Heart left ventricle (tissue), 13 donors: ENCODE data around the gene EHMT1.

Experiments
- CTCF ChIP-seq, 12 donors: fragments of 200-600 bp; sonication (generic) in 4 of 12; IDR thresholded peaks; one replicate each; pipeline versions ENCODE4 v1.5.0 to v1.8.0; 2018 to 2022; ENCODE audit warnings: antibody characterized with exemption in 12 of 12, mild to moderate bottlenecking in 5 of 12
- POLR2A ChIP-seq, 2 donors: fragments of 450-650 bp; IDR thresholded peaks; one replicate each; pipeline ENCODE4 v1.6.1; 2017; ENCODE audit warnings: antibody characterized with exemption in 2 of 2, mild to moderate bottlenecking in 2 of 2, moderate library complexity in 2 of 2
- donor health status: ischemic (EF 13 %, LVEDD 7.1; RV severe dilation, severe dysfunction).
- donor health status: DM: no; HTN: yes; CAD: no.
- donor health status: DM: no; HTN: no; CAD: no.
- donor health status: ischemic (EF 25% LVEDD 6.9; RV normal size, moderate dysfunction).
- donor health status: ischemic (EF 25% LVEDD 5.7; RV mildly dilated, moderate dysfunction).
- donor health status: ischemic (EF 35%, LVEDD 5.7; RV mildly dilated, moderate dysfunction).
- donor health status: nonischemic (EF 11% LVEDD 7.7; RV severe dilation, severe dysfunction).
- donor health status: DM: yes; HTN: yes; CAD: no.
- donor health status: PGD.
- donor health status: ischemic (EF 29% LVEDD 5.4; RV normal size, mild dysfunction).
- donor health status: nonischemic (EF 23%, LVEDD 6.1; RV moderate dilation, normal function).

GRCh38 chr9:137880976-137881530 is 262.2 kb downstream of the EHMT1 start:
- TF ChIP-seq CTCF (IDR thresholded peaks at IDR 0.05) = no peak
- TF ChIP-seq POLR2A (IDR thresholded peaks at IDR 0.05) = no peak
